ENCODE results near the gene GPHA2.
A peak's percentile ranks its signal among the peaks of the same experiment; 100 is the strongest.

GPHA2 gene

DNA sequence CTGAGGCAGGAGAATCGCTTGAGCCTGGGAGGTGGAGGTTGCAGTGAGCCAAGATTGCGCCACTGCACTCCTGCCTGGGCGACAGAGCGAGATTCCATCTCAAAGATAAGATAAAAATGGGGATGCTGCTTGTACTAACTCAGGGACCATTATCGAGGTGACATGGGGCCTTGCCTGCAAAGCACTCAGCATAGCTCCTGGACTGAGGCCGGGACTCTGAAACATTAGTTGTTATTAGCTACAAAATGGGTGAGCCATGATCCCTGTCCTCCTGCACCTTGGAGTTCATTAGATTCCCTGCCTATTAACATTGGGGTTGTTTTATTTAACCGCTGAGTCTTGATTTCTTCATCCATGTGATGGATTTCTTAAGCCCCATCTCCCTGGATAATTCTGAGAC lies 6.1 kb downstream of the GPHA2 start:
- DNase-seq, result no peak

DNA sequence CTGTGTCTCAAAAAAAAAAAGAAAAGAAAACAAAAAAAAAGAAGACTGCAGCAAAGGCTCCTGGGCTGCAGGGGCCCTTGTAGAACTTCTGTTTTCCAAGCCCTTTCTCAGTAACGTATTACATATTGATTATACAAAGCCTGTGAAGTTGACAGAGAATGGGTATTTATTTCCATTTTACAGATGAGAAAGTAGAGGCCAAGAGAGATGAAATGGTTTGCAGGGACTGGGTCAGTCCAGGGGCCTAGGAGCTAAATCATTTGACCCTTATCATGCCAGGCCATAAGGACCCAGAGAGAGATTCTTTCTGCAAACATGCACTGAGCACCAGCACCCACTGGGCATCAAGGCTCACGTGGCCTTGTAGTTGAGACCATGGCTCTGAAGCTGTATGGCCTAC lies 6.7 kb downstream of the GPHA2 start:
- DNase-seq, result no peak

DNA sequence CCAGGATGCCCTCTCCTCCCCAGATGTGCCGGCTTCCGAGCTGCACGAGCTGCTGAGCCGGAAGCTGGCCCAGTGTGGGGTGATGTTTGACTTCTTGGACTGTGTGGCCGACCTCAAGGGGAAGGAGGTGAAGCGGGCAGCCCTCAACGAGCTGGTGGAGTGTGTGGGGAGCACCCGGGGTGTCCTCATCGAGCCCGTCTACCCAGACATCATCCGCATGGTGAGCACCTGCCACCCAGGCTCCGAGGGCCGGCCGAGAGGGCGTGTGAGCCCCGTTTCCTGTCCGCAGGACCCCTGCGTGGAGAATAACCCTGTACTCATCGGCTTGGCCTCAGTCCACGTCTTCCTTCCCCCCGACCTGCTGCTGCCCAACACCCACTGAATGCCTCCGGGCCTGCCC lies 9.0 kb downstream of the GPHA2 start:
- no peak for DNase-seq

DNA sequence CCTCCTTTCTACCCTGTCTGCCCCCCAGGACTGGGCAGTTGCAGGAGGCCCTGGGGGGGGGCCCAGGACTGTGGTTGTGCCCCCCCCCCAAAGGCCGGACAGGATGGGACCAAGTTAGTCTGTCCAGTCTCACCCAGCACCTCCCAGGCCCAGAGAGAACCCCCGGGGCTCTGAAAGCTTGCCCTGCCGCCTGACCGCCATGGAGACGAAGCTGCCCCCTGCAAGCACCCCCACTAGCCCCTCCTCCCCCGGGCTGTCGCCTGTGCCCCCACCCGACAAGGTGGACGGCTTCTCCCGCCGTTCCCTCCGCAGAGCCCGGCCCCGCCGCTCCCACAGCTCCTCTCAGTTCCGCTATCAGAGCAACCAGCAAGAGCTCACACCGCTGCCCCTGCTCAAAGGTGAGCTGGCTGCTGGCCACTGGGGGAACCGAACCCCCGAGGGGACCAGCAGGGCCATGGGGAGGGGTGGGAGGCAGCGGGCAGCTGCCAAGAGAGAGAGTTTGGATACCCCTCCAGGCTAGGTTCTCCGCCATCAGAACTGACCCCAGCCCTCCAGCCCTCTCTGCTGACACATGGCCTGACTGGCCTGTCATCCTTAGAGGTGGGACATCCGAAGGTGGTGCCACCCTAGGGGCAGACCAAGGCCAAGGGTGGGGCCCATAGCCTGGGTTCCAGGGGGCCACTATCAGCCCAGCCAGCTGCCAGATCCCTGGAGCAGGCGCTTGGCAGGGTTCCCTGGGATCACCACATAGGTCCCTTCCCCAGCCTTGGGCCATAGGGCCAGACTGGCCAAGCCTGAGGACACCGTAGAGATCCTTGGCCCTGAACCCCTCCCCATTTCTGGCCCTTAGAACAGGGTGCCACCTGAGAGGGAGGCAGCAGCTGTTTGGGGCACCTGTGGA lies 9.9 kb downstream of the GPHA2 start:
- no peak for DNase-seq

- no peak for DNase-seq
Observed at GRCh38 chr11:64924910-64925284, 10.8 kb downstream of the GPHA2 start.

GRCh38 chr11:64923944-64924909 lies 11.5 kb downstream of the GPHA2 start, which contains the start of gene PPP2R5B:
TSS of gene PPP2R5B (plus strand) at chr11:64924689. CDS start at chr11:64925735, 1,046 bp downstream.
- DNase-seq, result peak; percentile 70

DNA sequence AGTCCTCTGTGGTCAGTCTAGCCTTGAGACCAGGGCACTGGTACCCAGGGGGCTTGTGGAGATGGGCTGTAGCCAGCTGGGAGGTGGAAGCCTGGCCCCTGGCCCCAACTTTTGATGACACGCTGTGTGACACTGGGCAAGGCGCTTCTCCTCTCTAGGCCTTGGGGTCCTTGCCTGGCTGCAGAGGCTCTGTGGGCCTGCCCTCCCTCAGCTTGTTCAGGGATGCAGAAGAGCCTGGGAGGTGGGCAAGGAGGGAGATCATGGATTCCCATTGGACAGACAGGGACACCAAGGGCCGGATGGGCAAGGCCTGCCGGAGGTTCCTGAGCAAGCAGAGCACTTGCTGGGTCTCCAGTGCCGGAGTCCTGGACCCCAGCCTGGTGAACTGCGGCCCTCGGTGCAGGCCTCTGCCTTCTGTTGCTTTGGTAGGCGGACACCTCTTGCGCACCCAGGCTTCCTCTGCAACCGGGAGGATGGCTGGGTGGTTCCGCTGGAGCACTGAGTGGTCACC lies 12.5 kb downstream of the GPHA2 start:
- DNase-seq, result no peak

DNA sequence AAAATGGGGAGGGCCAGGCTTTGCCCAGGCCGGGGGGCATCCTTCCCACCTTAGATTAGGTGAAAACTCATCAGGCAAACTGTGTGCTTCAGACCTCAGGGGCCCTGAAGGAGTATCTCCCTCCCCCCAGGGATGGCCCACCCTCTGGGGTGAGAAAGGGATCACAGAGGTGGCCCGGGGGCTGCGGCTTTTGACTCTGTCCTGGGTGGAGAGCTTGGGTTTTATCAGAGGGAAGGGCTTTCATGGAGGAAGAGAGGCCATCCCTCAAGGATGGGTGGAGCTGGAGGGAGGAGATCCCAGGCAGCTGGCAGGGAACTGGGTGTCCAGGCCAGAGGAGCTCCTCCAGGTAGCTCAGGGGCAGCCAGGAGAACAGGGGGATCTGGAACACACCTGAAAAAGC lies 14.3 kb downstream of the GPHA2 start:
- no peak for DNase-seq

- DNase-seq, result no peak
Observed at GRCh38 chr11:64920124-64920523, 15.6 kb downstream of the GPHA2 start.

DNA sequence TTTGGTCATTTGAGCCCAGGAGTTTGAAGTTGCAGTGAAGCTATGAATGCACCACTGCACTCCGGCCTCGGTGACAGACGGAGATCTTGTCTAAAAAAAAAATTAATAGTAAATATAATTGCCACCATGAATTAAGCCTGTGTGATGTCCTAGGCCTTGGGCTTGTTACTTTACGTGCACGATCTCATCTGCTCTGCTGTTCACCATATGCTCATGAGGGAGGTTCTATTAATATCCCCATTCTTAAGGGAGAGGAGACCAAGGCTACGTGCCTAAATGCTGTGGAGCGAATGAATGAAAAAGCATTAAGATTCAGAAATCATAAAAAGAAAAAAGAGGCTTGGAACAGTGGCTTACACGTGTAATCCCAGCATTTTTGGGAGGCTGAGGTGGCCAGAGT lies 16.1 kb downstream of the GPHA2 start:
- no peak for DNase-seq

- no peak for DNase-seq
Observed at GRCh38 chr11:64918017-64918416, 17.7 kb downstream of the GPHA2 start.

DNA sequence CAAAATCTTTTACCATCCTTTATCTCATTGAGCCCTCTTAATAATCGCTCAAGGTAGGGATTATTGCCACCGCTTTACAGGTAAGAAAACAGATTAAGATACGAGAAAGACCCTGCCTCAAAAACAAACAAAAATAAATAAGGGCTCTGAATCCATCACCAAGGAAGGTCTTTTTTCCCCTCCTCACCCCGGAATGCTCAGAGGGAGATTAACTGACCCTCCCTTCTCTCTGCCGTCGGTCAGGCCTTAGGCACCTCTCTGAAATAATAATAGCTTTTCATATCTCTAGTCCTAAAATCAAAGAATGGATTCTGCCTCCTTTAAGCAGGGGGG lies 18.1 kb downstream of the GPHA2 start:
- DNase-seq, result no peak

GRCh38 chr11:64916775-64917662 lies 18.7 kb downstream of the GPHA2 start, which contains the start of gene ATG2A:
TSS of gene ATG2A (minus strand) at chr11:64917209. CDS start at chr11:64917135, 74 bp downstream.
- peak; percentile 97 for DNase-seq

- DNase-seq, result no peak
Observed at GRCh38 chr11:64916040-64916774, 19.5 kb downstream of the GPHA2 start.

DNA sequence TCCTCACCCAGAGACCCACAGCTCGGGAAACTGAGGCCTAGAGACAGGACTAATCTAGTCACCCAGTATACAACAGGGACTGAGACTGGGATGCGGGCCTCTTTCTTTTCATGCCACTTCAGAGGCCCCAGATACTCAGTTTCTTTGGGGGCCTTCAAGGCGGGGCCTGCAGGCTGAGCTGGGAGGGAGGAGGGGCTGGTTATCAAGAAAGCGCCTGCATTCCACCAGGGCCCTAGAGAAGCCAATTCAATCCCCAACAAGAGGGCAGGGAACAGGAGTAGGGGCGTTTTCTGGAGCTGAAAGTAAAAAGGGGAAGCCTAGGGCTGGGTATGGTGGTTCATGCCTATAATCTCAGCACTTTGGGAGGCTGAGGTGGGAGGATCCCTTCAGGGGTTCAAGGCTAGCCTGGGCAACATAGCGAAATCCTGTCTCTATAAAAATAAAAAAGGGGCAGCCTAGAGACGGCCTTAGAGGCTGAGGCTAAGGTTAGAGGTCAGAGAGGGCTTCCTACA lies 20.3 kb downstream of the GPHA2 start:
- DNase-seq, result no peak

DNA sequence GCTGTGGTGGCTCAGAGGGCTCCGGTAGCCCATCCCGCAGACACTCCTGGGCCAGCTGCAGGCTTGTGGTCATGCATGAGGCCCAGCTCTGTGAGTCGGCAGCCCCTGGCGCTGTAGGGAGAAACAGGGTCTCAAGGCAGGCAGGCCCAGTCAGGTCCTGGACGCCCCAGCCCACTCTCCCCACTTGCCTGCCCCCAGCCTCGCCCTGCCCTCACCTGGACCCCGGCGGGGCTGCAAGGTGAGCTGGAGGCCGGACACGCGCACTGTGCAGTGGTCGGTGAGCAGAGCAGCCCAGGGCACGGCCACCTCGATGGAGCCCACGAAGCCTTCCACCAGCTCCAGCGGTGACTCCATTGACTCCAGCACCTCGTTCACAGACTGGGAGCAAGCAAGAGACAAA lies 21.6 kb downstream of the GPHA2 start:
- no peak for DNase-seq

DNA sequence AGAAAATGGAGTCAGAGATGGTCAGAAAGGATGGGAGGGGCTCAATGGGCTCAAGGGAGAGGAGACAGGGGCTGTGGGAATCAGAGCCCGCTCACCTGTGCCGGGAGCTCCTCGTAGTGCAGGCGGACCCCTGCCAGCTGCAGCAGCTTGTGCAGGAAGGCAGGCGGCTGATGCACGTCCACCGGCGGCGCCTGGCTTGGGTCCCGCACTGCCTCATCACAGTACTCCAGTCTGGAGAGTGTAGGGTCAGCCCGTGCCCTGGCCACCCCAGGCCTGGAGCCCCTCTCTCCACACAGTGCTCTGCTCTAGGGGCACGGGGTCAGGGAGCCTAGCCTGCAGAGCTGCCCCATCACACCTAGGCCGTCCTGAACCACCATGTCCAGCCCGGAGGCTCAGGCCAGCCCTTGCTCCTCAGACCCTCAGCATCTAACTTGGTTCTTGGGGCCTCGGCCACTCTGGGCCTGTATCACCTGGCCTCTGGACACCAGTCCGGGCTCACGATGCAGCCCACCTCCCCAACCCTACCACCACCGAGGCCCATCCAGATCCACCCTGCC lies 22.4 kb downstream of the GPHA2 start:
- DNase-seq, result no peak

GRCh38 chr11:64911689-64912088 lies 24.0 kb downstream of the GPHA2 start:
- no peak for DNase-seq

DNA sequence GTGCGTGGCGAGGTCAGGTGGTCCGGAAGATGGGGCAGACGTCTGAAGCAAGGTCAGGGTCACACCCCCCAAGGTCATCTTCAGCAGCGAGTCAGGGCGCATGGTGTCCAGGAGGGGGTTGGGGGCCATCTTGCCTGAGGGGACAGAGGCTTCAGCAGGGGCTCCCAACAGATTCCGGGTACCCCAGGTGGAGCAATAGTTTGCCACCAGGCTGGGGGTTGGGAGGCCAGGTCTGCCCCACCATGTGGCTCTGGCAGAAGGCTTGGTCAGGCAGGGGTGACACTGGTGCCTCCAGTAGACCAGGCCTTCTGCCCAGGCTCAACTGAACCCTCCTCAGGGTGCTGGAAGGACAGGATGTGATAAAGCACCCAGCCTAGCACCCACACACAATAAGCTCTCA lies 24.6 kb downstream of the GPHA2 start:
- no peak for DNase-seq

DNA sequence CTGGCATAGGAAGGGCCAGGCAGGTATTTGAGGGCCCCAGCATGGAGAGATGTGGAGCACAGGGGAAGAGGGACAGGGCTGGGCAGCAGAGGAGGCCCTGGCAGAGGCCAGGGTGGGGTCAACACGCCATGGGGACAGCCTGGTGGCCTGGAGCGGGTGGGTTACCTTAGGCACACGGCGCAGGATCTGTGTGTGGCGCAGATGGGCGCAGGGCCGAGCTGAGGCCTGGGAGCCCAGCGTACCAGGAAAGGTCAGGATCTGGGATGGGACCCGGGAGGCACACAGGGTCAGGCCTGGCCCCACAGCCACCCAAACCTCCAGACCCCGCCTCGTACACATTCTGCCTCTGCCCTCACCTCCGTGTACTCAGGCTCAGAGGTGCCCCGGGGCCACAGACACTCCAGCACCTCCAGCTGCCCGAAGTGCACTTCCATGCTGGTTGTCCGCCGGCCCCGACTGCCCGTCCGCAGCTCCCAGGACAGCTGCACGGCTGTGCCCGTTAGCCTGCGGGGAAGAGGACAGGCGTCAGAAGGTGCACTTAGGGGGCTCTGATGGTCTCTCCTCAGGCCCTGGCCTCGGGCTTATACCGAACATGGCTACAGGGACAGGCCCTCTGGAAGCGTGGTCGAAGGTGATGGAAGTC lies 25.1 kb downstream of the GPHA2 start:
- DNase-seq, result no peak
